Esophagus squamous epithelium (tissue), 5 donors: Measurements from ENCODE around the gene LRRN2. TPM values are rescaled to one million over a fixed set of nuclear protein-coding genes. Genes with fewer than 3 reads are reported as not detected.
"Not testable (repeated sequence)": the region's sequence is repeated elsewhere in the genome, so short reads cannot be mapped to it uniquely, and the experiment has no call there.

Experiments used
- DNase-seq: peaks from one replicate; lab custom pipeline; 2025; lab: John Stamatoyannopoulos, UW
- H3K27ac ChIP-seq, 4 donors: fragments of 200-600 bp; sonication (generic); one replicate each; pipeline ENCODE4 v1.5.1; 2016 to 2019; ENCODE audit warnings: mild to moderate bottlenecking in 1 of 4
- H3K27me3 ChIP-seq, 4 donors: fragments of 200-600 bp; sonication (generic); 1 replicate in 3 of 4; 2 replicates in 1 of 4; pipeline versions ENCODE4 v1.5.1 to v1.6.0; 2017 to 2021; ENCODE audit warnings: antibody characterized with exemption in 1 of 4
- H3K36me3 ChIP-seq, 3 donors: fragments of 200-600 bp; sonication (generic); one replicate each; pipeline ENCODE4 v1.5.1; 2016 to 2019
- H3K4me1 ChIP-seq, 3 donors: fragments of 200-600 bp; sonication (generic); one replicate each; pipeline ENCODE4 v1.5.1; 2017 to 2019
- H3K4me3 ChIP-seq, 4 donors: fragments of 200-600 bp; sonication (generic); 1 replicate in 3 of 4; 2 replicates in 1 of 4; pipeline ENCODE4 v1.5.1; 2016 to 2019; ENCODE audit warnings: mild to moderate bottlenecking in 2 of 4, moderate library complexity in 1 of 4
- H3K9me3 ChIP-seq, 3 donors: fragments of 200-600 bp; sonication (generic); one replicate each; pipeline ENCODE4 v1.5.1; 2016 to 2019
- POLR2A ChIP-seq, 4 donors: fragments of 450-650 bp; IDR thresholded peaks; one replicate each; pipeline ENCODE4 v1.6.1; 2017; ENCODE audit warnings: antibody characterized with exemption in 4 of 4, mild to moderate bottlenecking in 4 of 4, moderate library complexity in 3 of 4
- WGBS, 2 donors: methylation state at CpG; one replicate each; pipeline ENCODE4 v1.1.5; 2018; 5-methylcytosine and 5-hydroxymethylcytosine counted together
- intact Hi-C: fragments of 100-400 bp; cut with DNase I; formaldehyde crosslinking; loops from one replicate; pipeline ENCODE4 v1.15.0; 2022
- total RNA-seq, 4 donors: library from RNA; depleted of rRNA; stranded (reverse); fragments of >200 nt; gene quantifications; one replicate each; pipeline ENCODE4 v1.1.0, GENCODE V29; 2016
- TF ChIP-seq, protein P1 (sequence below), 6 experiments: fragments of 450-650 bp in 4 of 6; fragments of 200-600 bp in 2 of 6; sonication (generic) in 2 of 6; IDR thresholded peaks; one replicate each; pipeline ENCODE4 v1.5.1; 2016 to 2019; ENCODE audit warnings: antibody characterized with exemption in 6 of 6, mild to moderate bottlenecking in 4 of 6, moderate library complexity in 4 of 6
- donor health status: DM: yes; HTN: yes; CAD: no.

Gene LRRN2
- total RNA-seq, 4 donors from 2014 or later = 0.18 to 1.8 (median 1.5) TPM

- 83 to 91% methylated on average over 8 of the region's 8 CpGs for WGBS, 2 donors
- no peak for TF ChIP-seq POLR2A (IDR thresholded peaks at IDR 0.05)
- TF ChIP-seq, protein P1, sequence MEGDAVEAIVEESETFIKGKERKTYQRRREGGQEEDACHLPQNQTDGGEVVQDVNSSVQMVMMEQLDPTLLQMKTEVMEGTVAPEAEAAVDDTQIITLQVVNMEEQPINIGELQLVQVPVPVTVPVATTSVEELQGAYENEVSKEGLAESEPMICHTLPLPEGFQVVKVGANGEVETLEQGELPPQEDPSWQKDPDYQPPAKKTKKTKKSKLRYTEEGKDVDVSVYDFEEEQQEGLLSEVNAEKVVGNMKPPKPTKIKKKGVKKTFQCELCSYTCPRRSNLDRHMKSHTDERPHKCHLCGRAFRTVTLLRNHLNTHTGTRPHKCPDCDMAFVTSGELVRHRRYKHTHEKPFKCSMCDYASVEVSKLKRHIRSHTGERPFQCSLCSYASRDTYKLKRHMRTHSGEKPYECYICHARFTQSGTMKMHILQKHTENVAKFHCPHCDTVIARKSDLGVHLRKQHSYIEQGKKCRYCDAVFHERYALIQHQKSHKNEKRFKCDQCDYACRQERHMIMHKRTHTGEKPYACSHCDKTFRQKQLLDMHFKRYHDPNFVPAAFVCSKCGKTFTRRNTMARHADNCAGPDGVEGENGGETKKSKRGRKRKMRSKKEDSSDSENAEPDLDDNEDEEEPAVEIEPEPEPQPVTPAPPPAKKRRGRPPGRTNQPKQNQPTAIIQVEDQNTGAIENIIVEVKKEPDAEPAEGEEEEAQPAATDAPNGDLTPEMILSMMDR (IDR thresholded peaks at IDR 0.05) = no peak
- peaks cover 0 to 51% (median 11%) of the 10 kb centered on the region in 3 donors for H3K4me1 ChIP-seq
- H3K36me3 ChIP-seq = peaks cover 0 to 5% (median 0%) of the 10 kb centered on the region in 3 donors
- intact Hi-C loops = loop anchor here (10.0 kb wide), 1 partner anchor 201 kb away; no protein-coding TSS in a partner anchor
- no peaks in the 10 kb centered on the region for H3K27me3 ChIP-seq
- peak overlapping the region in 1 of 4 donors; percentile 1 for H3K27ac ChIP-seq
- H3K9me3 ChIP-seq = no peaks in the 10 kb centered on the region
- no peak overlapping the region for H3K4me3 ChIP-seq
- DNase-seq = no peak
These were observed 111.3 kb downstream of the LRRN2 start for GRCh38 chr1:204574016-204574864.

DNA sequence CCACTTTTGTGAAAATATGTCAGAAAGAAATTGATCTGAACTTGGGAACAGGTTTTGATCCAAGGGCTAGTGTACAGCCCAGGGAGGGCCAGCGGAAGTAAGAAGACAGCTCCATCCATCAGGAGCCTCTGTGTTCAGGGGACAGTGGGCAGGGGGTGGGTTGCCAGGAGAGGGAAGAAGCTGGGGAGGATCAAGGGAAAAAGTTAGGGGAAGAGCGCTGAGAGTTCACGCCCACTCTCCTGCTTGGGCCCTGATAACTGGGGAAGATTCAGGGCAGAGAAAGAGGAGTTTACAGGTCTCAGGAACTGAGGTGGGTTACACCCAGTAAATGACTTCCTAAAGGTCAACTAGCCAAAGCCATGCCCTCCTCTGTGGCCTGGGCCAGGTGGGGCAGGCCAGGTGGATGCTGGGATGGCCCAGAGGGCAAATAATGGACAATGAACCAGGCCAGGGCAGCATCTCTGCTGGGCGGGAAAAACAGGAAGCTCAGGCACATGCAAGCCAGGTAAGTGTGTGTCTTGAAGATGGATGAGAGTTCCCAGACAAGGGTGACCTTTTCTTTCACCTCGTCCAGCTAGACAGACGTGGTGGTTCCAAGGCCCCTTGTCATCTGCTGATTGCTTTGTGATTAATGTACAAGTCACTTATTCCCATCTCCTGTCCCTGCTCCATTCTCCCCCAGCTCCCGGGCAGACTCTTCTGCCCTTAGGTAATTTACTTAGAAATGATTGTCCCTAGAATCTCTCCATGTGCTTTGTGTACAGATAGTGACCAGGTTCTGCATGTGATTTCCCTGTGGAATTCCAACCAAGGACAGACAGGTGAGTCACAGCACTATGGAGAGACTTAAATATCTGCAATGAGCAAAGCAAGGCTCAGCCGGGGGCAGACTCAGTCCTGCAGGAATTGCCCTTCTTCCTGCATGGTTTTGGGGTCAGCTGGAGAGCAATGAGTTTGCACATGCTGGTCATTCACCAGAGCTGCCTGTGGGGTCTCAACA lies 112.3 kb downstream of the LRRN2 start:
- H3K9me3 ChIP-seq = no peaks in the 10 kb centered on the region
- H3K4me3 ChIP-seq = no peak overlapping the region
- TF ChIP-seq, protein P1 (IDR thresholded peaks at IDR 0.05) = no peak
- TF ChIP-seq POLR2A (IDR thresholded peaks at IDR 0.05) = no peak
- peak overlapping the region in 3 of 4 donors; percentile 11 to 76 (median 56) for H3K27ac ChIP-seq
- peaks cover 0 to 5% (median 0%) of the 10 kb centered on the region in 3 donors for H3K36me3 ChIP-seq
- H3K27me3 ChIP-seq = no peaks in the 10 kb centered on the region
- 79 to 91% methylated on average over 8 of the region's 8 CpGs for WGBS, 2 donors
- DNase-seq = no peak
- peaks cover 0 to 48% (median 7%) of the 10 kb centered on the region in 3 donors for H3K4me1 ChIP-seq
- intact Hi-C loops = loop anchor here (10.0 kb wide), 1 partner anchor 202 kb away; no protein-coding TSS in a partner anchor

DNA sequence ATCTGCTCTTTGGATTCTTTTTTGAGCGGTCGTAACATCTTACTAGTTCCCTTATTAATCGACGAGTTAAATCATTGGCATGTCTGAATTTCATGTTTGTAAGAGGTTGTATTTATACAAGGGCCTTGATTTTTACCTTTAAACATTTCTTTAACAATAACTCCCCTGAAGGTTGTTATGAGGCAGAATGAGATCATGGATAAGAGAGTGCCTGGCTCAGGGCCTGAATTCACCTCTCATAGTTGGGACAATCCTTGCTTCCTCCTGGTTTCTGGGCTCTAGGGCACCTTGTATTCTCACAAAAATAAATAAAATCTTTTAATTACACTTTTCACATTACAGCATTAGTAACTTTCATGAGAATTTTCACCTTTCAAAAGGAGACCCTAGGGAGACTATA lies 113.9 kb downstream of the LRRN2 start:
- peaks cover 0 to 5% (median 0%) of the 10 kb centered on the region in 3 donors for H3K36me3 ChIP-seq
- WGBS, 2 donors = 76 to 90% methylated on average over 4 of the region's 4 CpGs
- no peak overlapping the region for H3K4me3 ChIP-seq
- H3K27me3 ChIP-seq = no peaks in the 10 kb centered on the region
- intact Hi-C loops = loop anchor here (10.0 kb wide), 1 partner anchor 203 kb away; no protein-coding TSS in a partner anchor
- H3K4me1 ChIP-seq = peaks cover 0 to 45% (median 5%) of the 10 kb centered on the region in 3 donors
- H3K9me3 ChIP-seq = no peaks in the 10 kb centered on the region
- DNase-seq = no peak
- no peak for TF ChIP-seq POLR2A (IDR thresholded peaks at IDR 0.05)
- TF ChIP-seq, protein P1 (IDR thresholded peaks at IDR 0.05) = no peak
- H3K27ac ChIP-seq = peak overlapping the region in 3 of 4 donors; percentile 11 to 76 (median 38)

DNA sequence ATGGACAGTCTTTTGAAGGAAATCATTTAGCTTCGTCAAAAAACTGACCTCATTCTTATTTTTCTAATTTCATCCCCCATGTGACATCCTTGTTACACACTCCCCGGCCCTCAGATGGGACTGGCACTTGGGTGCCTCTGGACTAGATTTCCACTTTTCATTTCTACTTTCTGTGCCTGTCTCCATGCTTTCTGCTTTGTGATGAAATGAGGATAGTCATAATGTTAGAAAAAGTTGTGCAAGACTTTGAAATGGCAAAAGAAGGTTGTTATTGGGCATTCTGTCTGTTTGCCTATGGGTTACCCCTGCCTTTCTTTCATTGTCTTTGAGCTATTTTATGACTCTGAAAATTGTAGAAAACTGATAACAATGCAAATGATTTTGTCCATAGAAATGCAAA lies 114.4 kb downstream of the LRRN2 start:
- no peak for TF ChIP-seq POLR2A (IDR thresholded peaks at IDR 0.05)
- TF ChIP-seq, protein P1 (IDR thresholded peaks at IDR 0.05) = no peak
- Histone ChIP-seq H3K9me3 (no peaks in the 10 kb centered on the region), H3K36me3 (peaks cover 0 to 5% (median 0%) of the 10 kb centered on the region in 3 donors), H3K4me1 (peaks cover 0 to 42% (median 5%) of the 10 kb centered on the region in 3 donors), H3K27me3 (no peaks in the 10 kb centered on the region), H3K27ac (peak overlapping the region in 1 of 4 donors; percentile 76), H3K4me3 (no peak overlapping the region)
- 81 to 97% methylated on average over 2 of the region's 2 CpGs for WGBS, 2 donors
- intact Hi-C loops = loop anchor here (10.0 kb wide), 1 partner anchor 204 kb away; no protein-coding TSS in a partner anchor
- no peak for DNase-seq

DNA sequence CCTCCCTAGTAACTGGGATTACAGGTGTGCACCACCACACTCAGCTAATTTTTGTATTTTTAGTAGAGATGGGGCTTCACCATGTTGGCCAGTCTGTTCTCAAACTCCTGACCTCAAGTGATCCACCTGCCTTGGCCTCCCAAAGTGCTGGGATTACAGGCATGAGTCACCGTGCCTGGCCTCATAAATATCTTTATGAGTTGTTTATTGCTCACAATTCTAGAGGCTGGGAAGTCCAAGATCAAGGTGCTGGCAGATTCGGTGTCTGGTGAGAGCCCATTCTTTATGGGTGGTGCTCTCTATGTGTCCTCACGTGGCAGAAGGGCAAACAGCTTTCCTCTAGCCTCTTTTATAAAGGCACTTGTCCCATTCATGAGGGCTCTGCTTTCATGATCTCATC lies 115.5 kb downstream of the LRRN2 start:
- not testable (repeated sequence) for DNase-seq, H3K27me3 ChIP-seq, H3K9me3 ChIP-seq, H3K36me3 ChIP-seq, H3K4me3 ChIP-seq
- WGBS, 2 donors = 28 to 35% methylated on average over 3 of the region's 3 CpGs
- Histone ChIP-seq H3K27ac (peak overlapping the region in 1 of 4 donors; percentile 67), H3K4me1 (peaks cover 0 to 51% (median 9%) of the 10 kb centered on the region in 3 donors)
- intact Hi-C loops = loop anchor here (10.0 kb wide), 1 partner anchor 205 kb away; no protein-coding TSS in a partner anchor
